ENCODE results near the gene FBN1.

The FBN1 gene

GRCh38 chr15:48432688-48433087 is 212.8 kb downstream of the FBN1 start (continued):
- TF ChIP-seq SP2 (tag by site-specific recombination; IDR thresholded peaks at IDR 0.05) (no peak), KLF16 (tag by site-specific recombination; IDR thresholded peaks at IDR 0.05) (no peak), ZFP3 (tag by site-specific recombination; IDR thresholded peaks at IDR 0.05; ENCODE audit: low read depth) (no peak), ZNF529 (tag by site-specific recombination; IDR thresholded peaks at IDR 0.05; ENCODE audit: insufficient replicate concordance) (no peak)

- TF ChIP-seq ZNF398 (tag by site-specific recombination; IDR thresholded peaks at IDR 0.05) (no peak), OVOL3 (tag by site-specific recombination; IDR thresholded peaks at IDR 0.05) (no peak), ZFP41 (tag by site-specific recombination; IDR thresholded peaks at IDR 0.05; ENCODE audit: borderline replicate concordance) (no peak), ZBTB49 (tag by site-specific recombination; IDR thresholded peaks at IDR 0.05; ENCODE audit: low read depth) (no peak), SCRT1 (tag by site-specific recombination; IDR thresholded peaks at IDR 0.05; ENCODE audit: borderline replicate concordance) (no peak), EGR2 (tag by site-specific recombination; IDR thresholded peaks at IDR 0.05; ENCODE audit: low read depth) (no peak), IKZF3 (tag by site-specific recombination; IDR thresholded peaks at IDR 0.05) (no peak), ZNF324 (tag by site-specific recombination; IDR thresholded peaks at IDR 0.05) (no peak), ZBTB48 (tag by site-specific recombination; IDR thresholded peaks at IDR 0.05) (no peak), SCRT2 (tag by site-specific recombination; IDR thresholded peaks at IDR 0.05) (no peak), ZNF292 (tag by site-specific recombination; IDR thresholded peaks at IDR 0.05; ENCODE audit: borderline replicate concordance, low read depth) (no peak), GLIS1 (tag by site-specific recombination; IDR thresholded peaks at IDR 0.05) (no peak)
- POLR2A ChIA-PET: no interaction called here
Measured at GRCh38 chr15:48427960-48428547, 217.5 kb downstream of the FBN1 start.

DNA sequence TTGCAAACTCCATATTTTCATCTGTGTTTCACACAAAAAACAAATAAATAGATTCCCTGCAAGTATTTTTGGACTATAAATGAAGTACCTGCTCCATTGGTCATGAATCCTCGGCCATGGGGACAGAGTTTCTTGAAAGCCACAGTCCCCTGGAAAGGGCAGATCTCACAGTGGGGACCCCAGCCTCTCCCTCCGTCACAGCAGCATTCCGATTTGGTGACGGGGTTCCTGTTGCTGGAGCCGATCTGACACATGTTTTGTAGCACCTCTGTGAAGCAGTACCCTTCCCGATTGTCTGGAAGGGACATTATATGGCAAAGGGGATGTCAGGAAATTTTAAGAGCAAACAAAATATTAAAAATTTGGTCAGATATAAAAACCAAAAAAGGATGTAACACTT is 218.0 kb downstream of the FBN1 start:
- Histone ChIP-seq H3K36me3 (ENCODE audit: control insufficient read depth in 2 of 2, insufficient read depth in 1 of 2, low read length in 2 of 2) (peaks cover 0 to 15% of the 10 kb centered on the region in 2 experiments; a peak in 1 of 3 replicates), H3K9me3 (ENCODE audit: control insufficient read depth, insufficient read depth, low read depth, low read length) (no peaks in the 10 kb centered on the region), H3K27ac (ENCODE audit: extremely low read depth, low read depth, low read length) (no peak overlapping the region), H3K4me3 (ENCODE audit: low read depth, low read length) (no peak overlapping the region), H3K4me1 (ENCODE audit: control insufficient read depth, insufficient read depth, low read length) (no peaks in the 10 kb centered on the region)
- POLR2A ChIA-PET: no interaction called here
- CTCF ChIA-PET: no interaction called here
- TF ChIP-seq SP7 (tag by site-specific recombination; IDR thresholded peaks at IDR 0.05): no peak
- TF ChIP-seq SP3 (tag by site-specific recombination; IDR thresholded peaks at IDR 0.05): no peak
- TF ChIP-seq ZBTB21 (tag by site-specific recombination; IDR thresholded peaks at IDR 0.05): no peak

More at GRCh38 chr15:48427960-48428547, 217.5 kb downstream of the FBN1 start:
- H3K9me3 ChIP-seq (ENCODE audit: control insufficient read depth, insufficient read depth, low read depth, low read length): no peaks in the 10 kb centered on the region
- peaks cover 0 to 19% of the 10 kb centered on the region in 2 experiments; a peak in 1 of 3 replicates for H3K36me3 ChIP-seq (ENCODE audit: control insufficient read depth in 2 of 2, insufficient read depth in 1 of 2, low read length in 2 of 2)
- H3K4me3 ChIP-seq (ENCODE audit: low read depth, low read length): no peak overlapping the region
- no peaks in the 10 kb centered on the region for H3K4me1 ChIP-seq (ENCODE audit: control insufficient read depth, insufficient read depth, low read length)
- CTCF ChIA-PET: interaction anchor here (0.6 kb wide), 1 partner anchor 9 kb away, joined by 6 read pairs; no protein-coding TSS in a partner anchor
- no peak overlapping the region for H3K27ac ChIP-seq (ENCODE audit: extremely low read depth, low read depth, low read length)

Data from HEK293 (cell line).